GM20431 (cell line): ENCODE measurements around the gene PAQR6.

Source experiments
- in situ Hi-C: fragments of 300-500 bp; cut with MseI, MboI; formaldehyde crosslinking; loops from one replicate; pipeline ENCODE4 v1.15.0; 2020; ENCODE audit warnings: low sequenced_read_pairs; ENCODE audit not compliant: unreplicated experiment

PAQR6 gene

GRCh38 chr1:156266051-156266450, 18.2 kb upstream of the PAQR6 start:
- in situ Hi-C loops: no loop called here

- in situ Hi-C loops: no loop called here
These were observed 15.4 kb upstream of the PAQR6 start for GRCh38 chr1:156263288-156263655.

- in situ Hi-C loops: no loop called here
These were observed 14.8 kb upstream of the PAQR6 start for GRCh38 chr1:156262461-156263287.

- in situ Hi-C loops: no loop called here
These were observed 13.0 kb upstream of the PAQR6 start for GRCh38 chr1:156260896-156261295.

- in situ Hi-C loops: no loop called here
These were observed 11.9 kb upstream of the PAQR6 start for GRCh38 chr1:156259805-156260204.

GRCh38 chr1:156258859-156259258, 11.0 kb upstream of the PAQR6 start:
- in situ Hi-C loops: no loop called here

- in situ Hi-C loops: no loop called here
These were observed 9.9 kb upstream of the PAQR6 start for GRCh38 chr1:156257711-156258110.

- in situ Hi-C loops: no loop called here
These were observed 5.8 kb upstream of the PAQR6 start for GRCh38 chr1:156253634-156254033.

- in situ Hi-C loops: no loop called here
These were observed 3.7 kb upstream of the PAQR6 start for GRCh38 chr1:156251527-156251926.

GRCh38 chr1:156249593-156249992, 1.7 kb upstream of the PAQR6 start:
- in situ Hi-C loops: no loop called here

GRCh38 chr1:156248323-156248683, 447 bp upstream of the PAQR6 start:
- in situ Hi-C loops: no loop called here

- in situ Hi-C loops: no loop called here
These were observed 936 bp downstream of the PAQR6 start for GRCh38 chr1:156246781-156247459.

GRCh38 chr1:156246241-156246780, 1.5 kb downstream of the PAQR6 start:
- in situ Hi-C loops: no loop called here

GRCh38 chr1:156245451-156246232, 2.2 kb downstream of the PAQR6 start:
- in situ Hi-C loops: no loop called here

- in situ Hi-C loops: no loop called here
These were observed 3.1 kb downstream of the PAQR6 start for GRCh38 chr1:156244712-156245111.

- in situ Hi-C loops: no loop called here
These were observed 3.7 kb downstream of the PAQR6 start for GRCh38 chr1:156244126-156244525.

GRCh38 chr1:156242738-156243137, 5.1 kb downstream of the PAQR6 start:
- in situ Hi-C loops: no loop called here

GRCh38 chr1:156241926-156242325, 5.9 kb downstream of the PAQR6 start, which contains the start of gene BGLAP:
TSS of gene BGLAP (plus strand) at chr1:156242184. CDS start at chr1:156242232, 48 bp downstream.
- in situ Hi-C loops: no loop called here

- in situ Hi-C loops: no loop called here
These were observed 6.5 kb downstream of the PAQR6 start for GRCh38 chr1:156241311-156241811.

- in situ Hi-C loops: no loop called here
These were observed 9.6 kb downstream of the PAQR6 start for GRCh38 chr1:156238248-156238647.
